Stomach (tissue), 9 donors: ENCODE results near the gene ZDHHC1. TPM values are rescaled to one million over a fixed set of nuclear protein-coding genes. Genes with fewer than 3 reads are reported as not detected.
A peak's percentile ranks its signal among the peaks of the same experiment; 100 is the strongest.

Source experiments
- DNase-seq, 2 donors: peaks; one replicate each; pipeline versions ENCODE4 v3.0.0 to v3.0.0-alpha.2; 2013 to 2019
- H3K27ac ChIP-seq, 5 donors: fragments of 200-600 bp in 4 of 5; sonication (generic) in 4 of 5; one replicate each; pipeline ENCODE4 v1.5.1; 2013 to 2019; ENCODE audit warnings: mild to moderate bottlenecking in 1 of 5, moderate library complexity in 1 of 5
- H3K27me3 ChIP-seq, 3 donors: fragments of 200-600 bp; sonication (generic); one replicate each; pipeline ENCODE4 v1.5.1; 2017 to 2019; ENCODE audit warnings: mixed run types in 1 of 3
- H3K36me3 ChIP-seq, 4 donors: fragments of 200-600 bp; sonication (generic); 1 replicate in 3 of 4; 2 replicates in 1 of 4; pipeline ENCODE4 v1.5.1; 2016 to 2019
- H3K4me1 ChIP-seq, 4 donors: fragments of 200-600 bp; sonication (generic); one replicate each; pipeline ENCODE4 v1.5.1; 2016 to 2019
- H3K4me3 ChIP-seq, 4 donors: fragments of 200-600 bp; sonication (generic) in 3 of 4; one replicate each; pipeline ENCODE4 v1.5.1; 2016 to 2019; ENCODE audit warnings: mild to moderate bottlenecking in 1 of 4
- H3K9me3 ChIP-seq, 4 donors: fragments of 200-600 bp; sonication (generic); one replicate each; pipeline ENCODE4 v1.5.1; 2016 to 2019
- EP300 ChIP-seq: sonication (generic); formaldehyde crosslinking; IDR thresholded peaks from one replicate; pipeline ENCODE4 v1.6.1; 2017; ENCODE audit warnings: antibody characterized with exemption
- POLR2A ChIP-seq, 4 donors: fragments of 450-650 bp; IDR thresholded peaks; one replicate each; pipeline ENCODE4 v1.6.1; 2016; ENCODE audit warnings: antibody characterized with exemption in 4 of 4, control low read depth in 2 of 4, mild to moderate bottlenecking in 1 of 4, moderate library complexity in 1 of 4
- POLR2AphosphoS5 ChIP-seq, 3 donors: sonication (generic); formaldehyde crosslinking; IDR thresholded peaks; one replicate each; pipeline ENCODE4 v1.6.1; 2016; ENCODE audit warnings: antibody characterized with exemption in 3 of 3
- WGBS, 5 donors: extraction: QIAGEN DNeasy Blood & Tissue Kit in 3 of 5; methylation state at CpG; one replicate each; pipeline versions ENCODE4 v1.1.5 to v1.1.7; 2013 to 2018; 5-methylcytosine and 5-hydroxymethylcytosine counted together
- intact Hi-C: fragments of 100-400 bp; cut with DNase I; formaldehyde crosslinking; loops from one replicate; pipeline ENCODE4 v1.15.1; 2023; ENCODE audit warnings: low total_unique reads
- polyA plus RNA-seq, 3 donors: library from polyadenylated mRNA; stranded (reverse); fragments of 200-250 nt; gene quantifications; one replicate each; pipeline ENCODE4 v1.2.3, GENCODE V29; 2013
- small RNA-seq, 4 donors: library from RNA; depleted of rRNA; stranded (forward); fragments of <200 nt; gene quantifications; one replicate each; pipeline ENCODE3, GENCODE V24; 2016
- total RNA-seq, 5 donors: library from RNA; depleted of rRNA; stranded (reverse); fragments of >200 nt; gene quantifications; one replicate each; pipeline versions ENCODE4 v1.1.0 to v1.2.3, GENCODE V29; 2014 to 2016
- TF ChIP-seq, protein P1 (sequence below), 7 experiments: fragments of 450-650 bp in 4 of 7; fragments of 200-600 bp in 3 of 7; sonication (generic) in 3 of 7; IDR thresholded peaks; one replicate each; pipeline ENCODE4 v1.5.1; 2016 to 2019; ENCODE audit warnings: antibody characterized with exemption in 7 of 7, control low read depth in 2 of 7, mild to moderate bottlenecking in 1 of 7
- donor health status: healthy with polysubstance abuse.
- donor health status: Bipolar disorder and iron deficiency.
- donor health status: healthy.

The ZDHHC1 gene
- total and polyA plus RNA-seq, 8 donors, result 2.0 to 33.6 (median 6.1) TPM; not detected in 1

DNA sequence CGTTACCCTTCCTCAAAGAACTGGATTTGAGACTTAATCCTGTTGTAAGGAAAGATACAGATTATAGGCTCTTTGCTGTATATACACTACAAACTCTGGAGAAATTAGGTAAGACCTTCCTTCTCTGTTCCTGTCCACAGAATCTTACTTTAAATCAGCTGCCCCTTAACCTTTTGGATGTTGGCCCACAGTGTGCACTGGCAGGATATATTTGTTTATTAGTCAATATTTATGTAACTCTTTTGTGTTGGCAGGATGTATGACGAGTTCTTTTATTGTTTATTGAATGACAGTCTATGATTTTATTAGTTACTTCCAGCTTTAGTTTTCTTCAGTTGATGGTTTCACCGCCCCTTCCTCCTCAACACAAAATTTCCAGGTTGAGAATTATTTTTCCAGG, 69.9 kb downstream of the ZDHHC1 start:
- peak overlapping the region in 3 of 5 donors; percentile 38 to 80 (median 72) for H3K27ac ChIP-seq
- no peaks in the 10 kb centered on the region for H3K27me3 ChIP-seq
- TF ChIP-seq POLR2A (IDR thresholded peaks at IDR 0.05) (no peak), POLR2AphosphoS5 (IDR thresholded peaks at IDR 0.05) (no peak), EP300 (no peak)
- TF ChIP-seq, protein P1, sequence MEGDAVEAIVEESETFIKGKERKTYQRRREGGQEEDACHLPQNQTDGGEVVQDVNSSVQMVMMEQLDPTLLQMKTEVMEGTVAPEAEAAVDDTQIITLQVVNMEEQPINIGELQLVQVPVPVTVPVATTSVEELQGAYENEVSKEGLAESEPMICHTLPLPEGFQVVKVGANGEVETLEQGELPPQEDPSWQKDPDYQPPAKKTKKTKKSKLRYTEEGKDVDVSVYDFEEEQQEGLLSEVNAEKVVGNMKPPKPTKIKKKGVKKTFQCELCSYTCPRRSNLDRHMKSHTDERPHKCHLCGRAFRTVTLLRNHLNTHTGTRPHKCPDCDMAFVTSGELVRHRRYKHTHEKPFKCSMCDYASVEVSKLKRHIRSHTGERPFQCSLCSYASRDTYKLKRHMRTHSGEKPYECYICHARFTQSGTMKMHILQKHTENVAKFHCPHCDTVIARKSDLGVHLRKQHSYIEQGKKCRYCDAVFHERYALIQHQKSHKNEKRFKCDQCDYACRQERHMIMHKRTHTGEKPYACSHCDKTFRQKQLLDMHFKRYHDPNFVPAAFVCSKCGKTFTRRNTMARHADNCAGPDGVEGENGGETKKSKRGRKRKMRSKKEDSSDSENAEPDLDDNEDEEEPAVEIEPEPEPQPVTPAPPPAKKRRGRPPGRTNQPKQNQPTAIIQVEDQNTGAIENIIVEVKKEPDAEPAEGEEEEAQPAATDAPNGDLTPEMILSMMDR (IDR thresholded peaks at IDR 0.05), result no peak
- intact Hi-C loops, result no loop called here
- WGBS, 5 donors, result 61 to 69% (median 67%) methylated on average over 3 of the region's 3 CpGs
- no peak overlapping the region for H3K4me3 ChIP-seq
- H3K9me3 ChIP-seq, result no peaks in the 10 kb centered on the region
- peaks cover 0 to 18% (median 6%) of the 10 kb centered on the region in 4 donors for H3K4me1 ChIP-seq
- no peaks in the 10 kb centered on the region for H3K36me3 ChIP-seq
- DNase-seq, result peak in 1 of 2 donors; percentile 33

DNA sequence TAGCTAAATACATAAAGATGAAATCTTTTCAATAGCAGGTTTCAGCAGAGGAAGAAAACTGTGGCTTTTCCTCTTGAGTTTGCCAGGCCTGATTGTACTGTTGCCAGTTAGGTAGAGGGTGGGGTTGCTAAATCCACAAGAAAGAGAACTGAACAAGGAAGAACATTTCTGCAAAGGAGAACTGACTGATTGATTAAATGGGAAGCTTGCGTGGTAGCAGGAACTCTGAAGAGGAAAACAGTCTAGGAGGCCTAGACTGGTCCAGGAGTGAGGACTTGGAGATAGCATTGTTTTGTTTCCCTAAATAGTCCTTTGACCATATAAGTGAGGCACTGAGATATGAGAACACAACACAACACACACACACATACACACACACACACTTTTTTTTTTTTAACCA, 70.9 kb downstream of the ZDHHC1 start:
- peak overlapping the region in 4 of 5 donors; percentile 38 to 80 (median 70) for H3K27ac ChIP-seq
- no peaks in the 10 kb centered on the region for H3K36me3 ChIP-seq
- H3K27me3 ChIP-seq, result no peaks in the 10 kb centered on the region
- DNase-seq, result peak; percentile 55 to 56
- peaks cover 0 to 18% (median 6%) of the 10 kb centered on the region in 4 donors for H3K4me1 ChIP-seq
- TF ChIP-seq POLR2AphosphoS5 (IDR thresholded peaks at IDR 0.05), result peak in 2 of 3 donors; percentile 39 to 67
- TF ChIP-seq, protein P1 (IDR thresholded peaks at IDR 0.05), result no peak
- H3K4me3 ChIP-seq, result no peak overlapping the region
- no peaks in the 10 kb centered on the region for H3K9me3 ChIP-seq
- WGBS, 5 donors, result 29 to 63% (median 48%) methylated on average over 1 of the region's 1 CpG
- intact Hi-C loops, result no loop called here

Small RNAs within 50 kb of the gene (small RNA-seq; reads per million reads assigned to genes)
- gene RNU1-123P, result 0 reads per million in 4 donors

Other genes with a start within 250 kb of the ZDHHC1 start
- 100 to 1,000 TPM in 1 of 5 donors, 10 to 100 TPM in 4; 11.4 to 492 (median 39.4) TPM for gene NOL3, start 245.9 kb downstream of the ZDHHC1 start, total RNA-seq
- 10 to 100 TPM; 17.2 to 59.7 (median 21.5) TPM for gene NOL3, start 245.9 kb downstream of the ZDHHC1 start, polyA plus RNA-seq
- 100 to 1,000 TPM in 1 of 5 donors, 10 to 100 TPM in 4; 13.2 to 156 (median 24.0) TPM for gene MATCAP1, start 232.5 kb downstream of the ZDHHC1 start, total RNA-seq
- gene MATCAP1, start 232.5 kb downstream of the ZDHHC1 start, polyA plus RNA-seq, result 10 to 100 TPM in 1 of 3 donors, 1 to 10 TPM in 2; 8.5 to 25.7 (median 9.5) TPM
- gene EXOC3L1, start 226.3 kb downstream of the ZDHHC1 start, total RNA-seq, result 10 to 100 TPM in 3 of 5 donors, 1 to 10 TPM in 1, not detected in 1; 1.3 to 25.5 (median 14.5) TPM
- 1 to 10 TPM; 3.9 to 6.8 (median 4.0) TPM for gene EXOC3L1, start 226.3 kb downstream of the ZDHHC1 start, polyA plus RNA-seq
- gene E2F4, start 224.3 kb downstream of the ZDHHC1 start, total RNA-seq, result 100 to 1,000 TPM in 2 of 5 donors, 10 to 100 TPM in 3; 36.8 to 304 (median 89.7) TPM
- gene E2F4, start 224.3 kb downstream of the ZDHHC1 start, polyA plus RNA-seq, result 10 to 100 TPM; 32.8 to 44.3 (median 38.7) TPM
- gene ELMO3, start 217.3 kb downstream of the ZDHHC1 start, total RNA-seq, result 100 to 1,000 TPM in 2 of 5 donors, 10 to 100 TPM in 3; 11.6 to 133 (median 57.2) TPM
- gene ELMO3, start 217.3 kb downstream of the ZDHHC1 start, polyA plus RNA-seq, result 10 to 100 TPM; 20.4 to 44.6 (median 37.1) TPM
- 100 to 1,000 TPM in 1 of 5 donors, 10 to 100 TPM in 3, 1 to 10 TPM in 1; 8.7 to 126 (median 46.4) TPM for gene TMEM208, start 189.3 kb downstream of the ZDHHC1 start, total RNA-seq
- 100 to 1,000 TPM in 1 of 3 donors, 10 to 100 TPM in 2; 39.6 to 141 (median 89.2) TPM for gene TMEM208, start 189.3 kb downstream of the ZDHHC1 start, polyA plus RNA-seq
- 100 to 1,000 TPM in 1 of 5 donors, 10 to 100 TPM in 3, 1 to 10 TPM in 1; 6.1 to 101 (median 25.9) TPM for gene FHOD1, start 169.0 kb downstream of the ZDHHC1 start, total RNA-seq
- gene FHOD1, start 169.0 kb downstream of the ZDHHC1 start, polyA plus RNA-seq, result 10 to 100 TPM; 12.8 to 19.2 (median 15.7) TPM
- 1 to 10 TPM in 2 of 5 donors, under 1 TPM in 2, not detected in 1; 0.89 to 5.3 (median 2.6) TPM for gene SLC9A5, start 167.5 kb downstream of the ZDHHC1 start, total RNA-seq
- gene SLC9A5, start 167.5 kb downstream of the ZDHHC1 start, polyA plus RNA-seq, result under 1 TPM; 0.19 to 0.43 (median 0.31) TPM
- gene PLEKHG4, start 136.9 kb downstream of the ZDHHC1 start, total RNA-seq, result 10 to 100 TPM in 2 of 5 donors, 1 to 10 TPM in 3; 2.3 to 57.1 (median 8.1) TPM
- 1 to 10 TPM; 2.5 to 10.0 (median 3.1) TPM for gene PLEKHG4, start 136.9 kb downstream of the ZDHHC1 start, polyA plus RNA-seq
- gene KCTD19, start 89.7 kb downstream of the ZDHHC1 start, total RNA-seq, result 1 to 10 TPM in 2 of 5 donors, not detected in 3; 2.2 to 3.3 TPM
- gene KCTD19, start 89.7 kb downstream of the ZDHHC1 start, polyA plus RNA-seq, result under 1 TPM in 1 of 3 donors, not detected in 2; 0.03 TPM
- gene LRRC36, start 89.7 kb downstream of the ZDHHC1 start, total RNA-seq, result 10 to 100 TPM in 1 of 5 donors, under 1 TPM in 1, not detected in 3; 0.73 to 33.0 TPM
- gene LRRC36, start 89.7 kb downstream of the ZDHHC1 start, polyA plus RNA-seq, result 1 to 10 TPM in 1 of 3 donors, under 1 TPM in 1, not detected in 1; 0.37 to 1.2 TPM
- gene TPPP3, start 23.0 kb downstream of the ZDHHC1 start, total RNA-seq, result 100 to 1,000 TPM in 1 of 5 donors, 10 to 100 TPM in 3, 1 to 10 TPM in 1; 5.8 to 127 (median 15.8) TPM
- gene TPPP3, start 23.0 kb downstream of the ZDHHC1 start, polyA plus RNA-seq, result 10 to 100 TPM in 2 of 3 donors, 1 to 10 TPM in 1; 10.0 to 38.8 (median 11.8) TPM
- 100 to 1,000 TPM in 1 of 5 donors, 10 to 100 TPM in 1, 1 to 10 TPM in 1, under 1 TPM in 1, not detected in 1; 0.89 to 837 (median 9.6) TPM for gene HSD11B2, start 14.6 kb upstream of the ZDHHC1 start, total RNA-seq
- gene HSD11B2, start 14.6 kb upstream of the ZDHHC1 start, polyA plus RNA-seq, result 10 to 100 TPM in 1 of 3 donors, 1 to 10 TPM in 2; 1.5 to 16.7 (median 2.9) TPM
- gene ATP6V0D1, start 64.7 kb upstream of the ZDHHC1 start, total RNA-seq, result 100 to 1,000 TPM in 1 of 5 donors, 10 to 100 TPM in 4; 23.5 to 102 (median 72.2) TPM
- gene ATP6V0D1, start 64.7 kb upstream of the ZDHHC1 start, polyA plus RNA-seq, result 100 to 1,000 TPM in 1 of 3 donors, 10 to 100 TPM in 2; 36.5 to 102 (median 57.7) TPM
- not detected for gene AGRP, start 67.1 kb upstream of the ZDHHC1 start, total RNA-seq
- not detected for gene AGRP, start 67.1 kb upstream of the ZDHHC1 start, polyA plus RNA-seq
- 100 to 1,000 TPM in 2 of 5 donors, 10 to 100 TPM in 3; 24.0 to 159 (median 38.4) TPM for gene RIPOR1, start 112.4 kb upstream of the ZDHHC1 start, total RNA-seq
- gene RIPOR1, start 112.4 kb upstream of the ZDHHC1 start, polyA plus RNA-seq, result 10 to 100 TPM; 17.2 to 29.5 (median 23.4) TPM
- 10 to 100 TPM; 29.2 to 47.3 (median 38.8) TPM for gene CTCF, start 146.0 kb upstream of the ZDHHC1 start, total RNA-seq
- 10 to 100 TPM; 15.0 to 19.9 (median 17.9) TPM for gene CTCF, start 146.0 kb upstream of the ZDHHC1 start, polyA plus RNA-seq
- 10 to 100 TPM in 1 of 5 donors, 1 to 10 TPM in 2, under 1 TPM in 2; 0.18 to 28.1 (median 1.0) TPM for gene CARMIL2, start 228.7 kb upstream of the ZDHHC1 start, total RNA-seq
- 1 to 10 TPM in 2 of 3 donors, under 1 TPM in 1; 0.46 to 2.4 (median 2.0) TPM for gene CARMIL2, start 228.7 kb upstream of the ZDHHC1 start, polyA plus RNA-seq
- 10 to 100 TPM in 2 of 5 donors, 1 to 10 TPM in 2, under 1 TPM in 1; 0.87 to 30.3 (median 5.3) TPM for gene ACD, start 243.8 kb upstream of the ZDHHC1 start, total RNA-seq
- 10 to 100 TPM; 12.0 to 17.1 (median 16.2) TPM for gene ACD, start 243.8 kb upstream of the ZDHHC1 start, polyA plus RNA-seq
- gene PARD6A, start 244.5 kb upstream of the ZDHHC1 start, total RNA-seq, result 10 to 100 TPM in 3 of 5 donors, 1 to 10 TPM in 2; 1.1 to 56.7 (median 14.6) TPM
- gene PARD6A, start 244.5 kb upstream of the ZDHHC1 start, polyA plus RNA-seq, result 1 to 10 TPM; 3.5 to 7.2 (median 7.0) TPM